ENCODE data around the gene PRSS22. TPM values are rescaled to one million over a fixed set of nuclear protein-coding genes. Genes with fewer than 3 reads are reported as not detected.

The PRSS22 gene
- total and polyA plus RNA-seq, 9 donors = 0.10 to 7.2 (median 1.2) TPM; not detected in 3

- Histone ChIP-seq H3K4me3 (peak overlapping the region; percentile 77), H3K36me3 (no peaks in the 10 kb centered on the region), H3K27me3 (no peaks in the 10 kb centered on the region), H3K9me3 (no peaks in the 10 kb centered on the region), H3K27ac (peak overlapping the region; percentile 64 to 90), H3K4me1 (ENCODE audit: insufficient read depth) (no peaks in the 10 kb centered on the region)
- no peak for TF ChIP-seq POLR2A (IDR thresholded peaks at IDR 0.05)
- no peak for TF ChIP-seq EP300 (IDR thresholded peaks at IDR 0.05)
- TF ChIP-seq CTCF (IDR thresholded peaks at IDR 0.05) = no peak
- 0 to 1% (median 0%) methylated on average over 29 to 32 of the region's 32 CpGs for WGBS, 3 donors
- no peak for DNase-seq
- intact Hi-C loops (cut with DNase I) = no loop called here
Observed at GRCh38 chr16:2904922-2905240, 46.9 kb upstream of the PRSS22 start.

GRCh38 chr16:2904100-2904921 is 46.3 kb upstream of the PRSS22 start:
- no peaks in the 10 kb centered on the region for H3K36me3 ChIP-seq
- peak; percentile 87 to 98 (median 92) for TF ChIP-seq CTCF (IDR thresholded peaks at IDR 0.05)
- TF ChIP-seq POLR2A (IDR thresholded peaks at IDR 0.05) = no peak
- no peak for TF ChIP-seq EP300 (IDR thresholded peaks at IDR 0.05)
- peak overlapping the region; percentile 64 to 90 for H3K27ac ChIP-seq
- WGBS, 3 donors = 0 to 1% (median 0%) methylated on average over 48 to 62 of the region's 62 CpGs
- H3K27me3 ChIP-seq = no peaks in the 10 kb centered on the region
- no peaks in the 10 kb centered on the region for H3K9me3 ChIP-seq
- H3K4me3 ChIP-seq = peak overlapping the region; percentile 77
- DNase-seq = peak; percentile 78 to 91 (median 84)
- no peaks in the 10 kb centered on the region for H3K4me1 ChIP-seq (ENCODE audit: insufficient read depth)
- intact Hi-C loops (cut with DNase I) = no loop called here

- H3K36me3 ChIP-seq = no peaks in the 10 kb centered on the region
- DNase-seq = no peak
- TF ChIP-seq POLR2A (IDR thresholded peaks at IDR 0.05) (no peak), CTCF (IDR thresholded peaks at IDR 0.05) (no peak), EP300 (IDR thresholded peaks at IDR 0.05) (no peak)
- no peaks in the 10 kb centered on the region for H3K27me3 ChIP-seq
- H3K4me1 ChIP-seq (ENCODE audit: insufficient read depth) = no peaks in the 10 kb centered on the region
- H3K27ac ChIP-seq = no peak overlapping the region
- intact Hi-C loops (cut with DNase I) = no loop called here
- WGBS, 3 donors = 92 to 93% (median 93%) methylated on average over 9 of the region's 9 CpGs
- H3K9me3 ChIP-seq = no peaks in the 10 kb centered on the region
- no peak overlapping the region for H3K4me3 ChIP-seq
Observed at GRCh38 chr16:2902337-2903130, 44.6 kb upstream of the PRSS22 start.

GRCh38 chr16:2900526-2901075 is 42.6 kb upstream of the PRSS22 start:
- no peaks in the 10 kb centered on the region for H3K36me3 ChIP-seq

More at GRCh38 chr16:2900526-2901075, 42.6 kb upstream of the PRSS22 start:
- Histone ChIP-seq H3K4me3 (no peak overlapping the region), H3K4me1 (ENCODE audit: insufficient read depth) (no peaks in the 10 kb centered on the region), H3K27ac (no peak overlapping the region), H3K27me3 (no peaks in the 10 kb centered on the region), H3K9me3 (no peaks in the 10 kb centered on the region)
- DNase-seq = no peak
- no peak for TF ChIP-seq POLR2A (IDR thresholded peaks at IDR 0.05)
- no peak for TF ChIP-seq CTCF (IDR thresholded peaks at IDR 0.05)
- no peak for TF ChIP-seq EP300 (IDR thresholded peaks at IDR 0.05)
- 81 to 91% (median 85%) methylated on average over 15 of the region's 15 CpGs for WGBS, 3 donors
- intact Hi-C loops (cut with DNase I) = no loop called here
